RWPE1 (cell line): ENCODE data around the gene MEGF11.

Experiments
- CTCF ChIA-PET: fragments of 350-600 bp; sonication (Branson Sonifier 250); formaldehyde crosslinking; extraction: SDS; loops from one replicate; lab custom pipeline; 2021; lab: Yijun Ruan, JAX
- POLR2A ChIA-PET: fragments of 400-600 bp; formaldehyde crosslinking; extraction: SDS; loops from one replicate; lab custom pipeline; 2020; ENCODE audit warnings: antibody characterized with exemption; ENCODE audit not compliant: low non-redundant PET; lab: Yijun Ruan, JAX
- DNase-seq: peaks from one replicate; pipeline ENCODE4 v3.0.0; 2012; ENCODE audit warnings: low spot score
- H3K27ac ChIP-seq: fragments of 450-650 bp; 2 replicates; pipeline ENCODE4 v1.5.1; 2017
- CTCF ChIP-seq: fragments of 450-650 bp; conservative IDR thresholded peaks from 2 replicates; pipeline ENCODE4 v1.5.1; 2017; ENCODE audit warnings: low read depth, mild to moderate bottlenecking

The MEGF11 gene

DNA sequence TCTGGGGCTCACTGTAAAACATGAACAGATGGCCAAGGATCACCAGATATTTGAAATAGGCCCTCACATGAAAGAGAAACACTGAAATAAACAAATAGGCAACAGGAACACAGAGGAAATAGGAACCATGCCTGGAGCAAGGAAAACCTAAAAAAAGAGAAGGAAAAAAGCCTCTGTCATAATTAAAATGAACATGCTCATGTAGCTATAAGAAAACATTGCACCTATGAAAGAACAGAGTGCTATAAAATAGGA is 281.9 kb downstream of the MEGF11 start:
- ChIA-PET POLR2A (no interaction called here), CTCF (interaction anchor here (0.6 kb wide), 1 partner anchor 690 kb away, joined by 3 read pairs; no protein-coding TSS in a partner anchor)
- no peak for TF ChIP-seq CTCF
- DNase-seq, result no peak
- H3K27ac ChIP-seq, result no peak overlapping the region

DNA sequence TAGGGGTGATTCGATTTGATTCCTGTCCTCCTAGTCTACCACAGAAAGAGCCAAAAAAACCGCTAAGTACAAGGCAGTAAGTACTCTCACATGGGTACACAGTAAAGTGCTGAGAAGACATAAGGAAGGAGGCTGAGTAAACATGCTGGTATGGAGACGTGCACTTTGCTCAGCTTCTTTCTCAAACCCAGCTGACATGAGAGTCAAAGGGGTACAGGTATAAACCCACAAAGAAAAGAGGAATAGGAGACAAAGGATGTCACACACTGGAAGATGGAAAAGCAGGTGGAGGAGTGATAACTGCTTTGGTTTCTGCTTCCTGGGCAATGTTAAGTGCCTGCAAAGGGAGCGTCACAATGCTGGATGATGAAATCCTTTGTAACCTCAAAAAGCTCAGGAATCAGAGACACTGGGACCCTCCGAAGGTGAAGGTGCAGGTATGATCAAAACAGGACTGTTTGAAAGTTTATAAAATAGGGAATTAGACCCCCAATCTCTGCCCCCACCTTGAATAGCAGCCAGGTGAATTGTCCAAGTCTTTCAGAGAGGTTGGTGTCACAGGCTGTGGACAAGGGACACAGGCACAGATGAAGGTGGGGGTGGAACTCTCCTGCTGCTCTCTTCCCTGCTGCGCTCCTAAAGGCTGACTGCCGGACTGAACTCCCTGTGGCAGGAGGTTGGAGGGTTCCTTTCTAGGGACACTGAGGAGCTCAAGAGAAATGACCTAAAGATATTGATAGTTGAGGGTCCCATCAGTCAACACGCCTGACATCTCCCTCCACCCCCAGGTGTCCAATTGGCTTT is 282.4 kb downstream of the MEGF11 start:
- ChIA-PET POLR2A (no interaction called here), CTCF (interaction anchor here (0.6 kb wide), 1 partner anchor 690 kb away, joined by 3 read pairs; no protein-coding TSS in a partner anchor)
- no peak overlapping the region for H3K27ac ChIP-seq
- no peak for TF ChIP-seq CTCF
- DNase-seq, result no peak

- TF ChIP-seq CTCF, result no peak
- ChIA-PET POLR2A (no interaction called here), CTCF (no interaction called here)
- H3K27ac ChIP-seq, result no peak overlapping the region
- DNase-seq, result no peak
These were observed 283.4 kb downstream of the MEGF11 start for GRCh38 chr15:65969865-65970816.

- no peak for DNase-seq
- H3K27ac ChIP-seq, result no peak overlapping the region
- no peak for TF ChIP-seq CTCF
- ChIA-PET POLR2A (no interaction called here), CTCF (no interaction called here)
These were observed 285.0 kb downstream of the MEGF11 start for GRCh38 chr15:65968511-65968910.

- ChIA-PET POLR2A (no interaction called here), CTCF (no interaction called here)
- TF ChIP-seq CTCF, result no peak
- no peak for DNase-seq
- no peak overlapping the region for H3K27ac ChIP-seq
These were observed 288.6 kb downstream of the MEGF11 start for GRCh38 chr15:65964792-65965433.

DNA sequence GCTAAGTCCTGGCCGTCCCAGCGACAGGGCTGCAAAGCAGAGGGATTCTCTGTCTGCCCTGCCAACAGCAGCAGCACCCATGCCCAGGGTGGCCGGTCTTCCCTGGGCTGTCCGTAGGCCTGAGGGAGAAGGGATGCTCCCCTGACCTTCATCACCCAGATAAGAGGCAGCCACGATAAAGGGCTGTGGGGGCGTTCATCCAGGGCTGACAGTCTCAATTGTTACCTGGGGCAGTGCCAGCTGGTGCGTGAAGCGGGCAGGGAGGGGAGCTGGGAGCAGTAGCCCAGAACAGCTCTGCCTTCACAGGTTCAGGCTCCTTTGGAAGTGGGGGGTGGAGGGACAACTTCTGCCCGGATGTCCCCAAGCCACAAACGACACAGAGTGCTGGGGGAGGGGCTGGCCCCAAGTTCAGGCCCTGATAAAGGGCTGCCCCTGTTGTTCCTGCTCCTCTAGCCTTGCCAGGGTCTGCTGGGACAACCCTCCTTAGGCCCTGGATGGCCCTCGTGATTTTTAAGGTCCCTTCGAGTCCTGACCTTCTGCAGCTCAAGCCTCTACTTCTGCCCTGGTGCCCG is 289.6 kb downstream of the MEGF11 start:
- CTCF ChIA-PET, result no interaction called here
- DNase-seq, result no peak
- no peak for TF ChIP-seq CTCF
- H3K27ac ChIP-seq, result no peak overlapping the region
- POLR2A ChIA-PET, result no interaction called here
